IMR-90 (cell line): ENCODE data around the gene CTTN.

Source experiments
- CTCF ChIP-seq: conservative IDR thresholded peaks from 2 replicates; pipeline ENCODE4 v1.5.1; 2012; ENCODE audit warnings: mild to moderate bottlenecking, low read depth, low read length, improper control_type of control experiment
- POLR2A ChIP-seq: IDR thresholded peaks from 2 replicates; pipeline ENCODE4 v1.6.1; 2012; ENCODE audit warnings: mild to moderate bottlenecking, low read depth, low read length
- TF ChIP-seq, protein P1 (sequence below): fragments of 150-350 bp; IDR thresholded peaks from 2 replicates; pipeline ENCODE4 v1.6.1; 2017; ENCODE audit warnings: mild to moderate bottlenecking, antibody characterized with exemption, low read length, low read depth

GRCh38 chr11:70402685-70403084 lies 4.4 kb downstream of the CTTN start:
- no peak for TF ChIP-seq POLR2A
- TF ChIP-seq CTCF, result no peak
- TF ChIP-seq, protein P1, sequence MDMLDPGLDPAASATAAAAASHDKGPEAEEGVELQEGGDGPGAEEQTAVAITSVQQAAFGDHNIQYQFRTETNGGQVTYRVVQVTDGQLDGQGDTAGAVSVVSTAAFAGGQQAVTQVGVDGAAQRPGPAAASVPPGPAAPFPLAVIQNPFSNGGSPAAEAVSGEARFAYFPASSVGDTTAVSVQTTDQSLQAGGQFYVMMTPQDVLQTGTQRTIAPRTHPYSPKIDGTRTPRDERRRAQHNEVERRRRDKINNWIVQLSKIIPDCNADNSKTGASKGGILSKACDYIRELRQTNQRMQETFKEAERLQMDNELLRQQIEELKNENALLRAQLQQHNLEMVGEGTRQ, result no peak
